Prostate gland (tissue), 2 donors: ENCODE data around the gene LOXHD1. TPM values are rescaled to one million over a fixed set of nuclear protein-coding genes. Genes with fewer than 3 reads are reported as not detected.

Source experiments
- DNase-seq: peaks from one replicate; pipeline ENCODE4 v3.0.0-alpha.2; 2019; ENCODE audit warnings: low spot score
- H3K27ac ChIP-seq, 2 donors: fragments of 200-600 bp; sonication (generic); 2 replicates each; pipeline ENCODE4 v1.5.1; 2017 to 2019
- H3K27me3 ChIP-seq: fragments of 200-600 bp; sonication (generic); replicated peaks from 2 replicates; pipeline ENCODE4 v1.5.1; 2019; ENCODE audit not compliant: insufficient read depth
- H3K36me3 ChIP-seq, 2 donors: fragments of 200-600 bp; sonication (generic); 1 replicate in 1 of 2; 2 replicates in 1 of 2; pipeline versions ENCODE4 v1.5.1 to v1.8.1; 2017 to 2019
- H3K4me1 ChIP-seq: fragments of 200-600 bp; sonication (generic); replicated peaks from 2 replicates; pipeline ENCODE4 v1.5.1; 2019
- H3K4me3 ChIP-seq, 2 donors: fragments of 200-600 bp; sonication (generic); 2 replicates each; pipeline ENCODE4 v1.5.1; 2017 to 2019
- H3K9me3 ChIP-seq: fragments of 200-600 bp; sonication (generic); 2 replicates; pipeline ENCODE4 v1.5.1; 2017
- POLR2A ChIP-seq: fragments of 450-650 bp; IDR thresholded peaks from one replicate; pipeline ENCODE4 v1.6.1; 2016; ENCODE audit warnings: antibody characterized with exemption, mild to moderate bottlenecking
- POLR2AphosphoS5 ChIP-seq: sonication (generic); formaldehyde crosslinking; IDR thresholded peaks from one replicate; pipeline ENCODE4 v1.6.1; 2017; ENCODE audit warnings: antibody characterized with exemption
- WGBS: methylation state at CpG from one replicate; pipeline ENCODE4 v1.1.5; 2018; 5-methylcytosine and 5-hydroxymethylcytosine counted together
- intact Hi-C: fragments of 100-400 bp; cut with DNase I; formaldehyde crosslinking; loops from one replicate; pipeline ENCODE4 v1.14.2; 2022
- total RNA-seq, 2 donors: library from RNA; depleted of rRNA; stranded (reverse); fragments of >200 nt; gene quantifications; one replicate each; pipeline ENCODE4 v1.1.0, GENCODE V29; 2016
- TF ChIP-seq, protein P1 (sequence below), 4 experiments: fragments of 200-600 bp in 2 of 4; fragments of 450-650 bp in 2 of 4; sonication (generic) in 2 of 4; IDR thresholded peaks; 1 replicate in 3 of 4; 2 replicates in 1 of 4; pipeline ENCODE4 v1.5.1; 2016 to 2019; ENCODE audit warnings: antibody characterized with exemption in 4 of 4, mild to moderate bottlenecking in 2 of 4, moderate library complexity in 2 of 4

LOXHD1 gene
- total RNA-seq, 2 donors from 2014 or later, result 1.4 TPM; not detected in 1

DNA sequence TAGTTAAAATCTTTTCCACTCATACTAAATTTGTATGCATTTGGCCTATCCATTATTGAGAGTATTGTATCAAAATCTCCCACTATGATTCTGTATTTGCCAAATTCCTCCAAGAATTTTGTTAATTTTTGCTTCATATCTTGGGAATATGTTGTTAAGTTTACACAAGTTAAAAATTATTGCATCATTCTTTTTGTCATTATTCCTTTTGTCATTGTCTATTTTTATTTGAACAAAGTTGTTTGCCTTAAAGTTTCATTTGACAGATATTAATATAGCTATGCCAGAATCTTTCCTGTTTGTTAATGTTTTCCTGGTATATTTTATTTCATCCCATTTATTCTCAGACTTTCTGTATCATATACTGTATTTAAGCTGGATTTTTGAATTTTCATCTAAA, 41.3 kb downstream of the LOXHD1 start:
- H3K4me1 ChIP-seq, result no peaks in the 10 kb centered on the region
- intact Hi-C loops, result no loop called here
- H3K36me3 ChIP-seq, result no peaks in the 10 kb centered on the region
- TF ChIP-seq, protein P1, sequence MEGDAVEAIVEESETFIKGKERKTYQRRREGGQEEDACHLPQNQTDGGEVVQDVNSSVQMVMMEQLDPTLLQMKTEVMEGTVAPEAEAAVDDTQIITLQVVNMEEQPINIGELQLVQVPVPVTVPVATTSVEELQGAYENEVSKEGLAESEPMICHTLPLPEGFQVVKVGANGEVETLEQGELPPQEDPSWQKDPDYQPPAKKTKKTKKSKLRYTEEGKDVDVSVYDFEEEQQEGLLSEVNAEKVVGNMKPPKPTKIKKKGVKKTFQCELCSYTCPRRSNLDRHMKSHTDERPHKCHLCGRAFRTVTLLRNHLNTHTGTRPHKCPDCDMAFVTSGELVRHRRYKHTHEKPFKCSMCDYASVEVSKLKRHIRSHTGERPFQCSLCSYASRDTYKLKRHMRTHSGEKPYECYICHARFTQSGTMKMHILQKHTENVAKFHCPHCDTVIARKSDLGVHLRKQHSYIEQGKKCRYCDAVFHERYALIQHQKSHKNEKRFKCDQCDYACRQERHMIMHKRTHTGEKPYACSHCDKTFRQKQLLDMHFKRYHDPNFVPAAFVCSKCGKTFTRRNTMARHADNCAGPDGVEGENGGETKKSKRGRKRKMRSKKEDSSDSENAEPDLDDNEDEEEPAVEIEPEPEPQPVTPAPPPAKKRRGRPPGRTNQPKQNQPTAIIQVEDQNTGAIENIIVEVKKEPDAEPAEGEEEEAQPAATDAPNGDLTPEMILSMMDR (IDR thresholded peaks at IDR 0.05), result no peak
- TF ChIP-seq POLR2AphosphoS5 (no peak), POLR2A (no peak)
- H3K27me3 ChIP-seq, result no peaks in the 10 kb centered on the region
- H3K4me3 ChIP-seq, result no peak overlapping the region
- H3K27ac ChIP-seq, result no peak overlapping the region
- no peaks in the 10 kb centered on the region for H3K9me3 ChIP-seq
- no peak for DNase-seq

DNA sequence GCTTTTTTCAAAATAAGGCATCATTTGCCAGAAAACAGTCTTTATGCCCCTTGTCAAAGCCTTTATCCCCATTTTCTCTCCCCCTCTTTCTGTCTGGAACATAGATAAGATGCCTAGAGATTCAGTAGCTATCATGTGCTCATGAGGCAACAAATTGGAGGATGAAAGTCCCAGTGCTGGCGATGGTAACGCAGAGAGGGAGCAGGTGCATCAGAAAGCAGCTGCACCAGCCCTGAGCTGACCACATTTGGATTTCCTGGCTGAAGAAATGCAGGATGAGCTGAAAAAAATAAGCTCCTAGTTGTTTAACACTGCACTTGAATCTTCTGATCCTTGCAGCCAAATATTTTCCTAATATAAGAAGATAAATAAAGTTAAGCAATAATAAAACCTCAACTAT, 48.0 kb downstream of the LOXHD1 start:
- Histone ChIP-seq H3K4me1 (no peaks in the 10 kb centered on the region), H3K9me3 (no peaks in the 10 kb centered on the region), H3K27ac (no peak overlapping the region), H3K4me3 (no peak overlapping the region), H3K27me3 (no peaks in the 10 kb centered on the region), H3K36me3 (no peaks in the 10 kb centered on the region)
- WGBS, result 83% methylated on average over 2 of the region's 2 CpGs
- DNase-seq, result no peak
- no peak for TF ChIP-seq POLR2AphosphoS5
- TF ChIP-seq POLR2A, result no peak
- TF ChIP-seq, protein P1 (IDR thresholded peaks at IDR 0.05), result no peak
- intact Hi-C loops, result no loop called here

DNA sequence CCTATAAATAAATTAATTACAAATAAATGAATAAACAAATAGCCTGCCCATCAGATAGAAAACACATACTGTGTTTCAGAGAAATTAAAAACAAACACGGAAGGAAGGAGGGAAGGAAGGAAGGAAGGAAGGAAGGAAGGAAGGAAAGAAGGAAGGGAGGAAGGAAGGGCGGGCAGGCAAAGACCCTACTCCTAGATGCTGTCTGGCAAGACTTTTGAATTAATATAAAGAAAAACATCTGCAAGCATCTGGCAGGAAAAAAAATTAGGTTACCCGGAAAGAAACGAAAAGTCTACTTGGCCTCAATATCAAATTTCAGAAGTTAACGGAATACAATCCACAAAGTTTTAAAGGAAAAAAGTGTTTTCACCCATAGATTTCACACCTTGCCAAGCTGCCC, 49.1 kb downstream of the LOXHD1 start:
- WGBS, result 50% methylated on average over 5 of the region's 5 CpGs

DNA sequence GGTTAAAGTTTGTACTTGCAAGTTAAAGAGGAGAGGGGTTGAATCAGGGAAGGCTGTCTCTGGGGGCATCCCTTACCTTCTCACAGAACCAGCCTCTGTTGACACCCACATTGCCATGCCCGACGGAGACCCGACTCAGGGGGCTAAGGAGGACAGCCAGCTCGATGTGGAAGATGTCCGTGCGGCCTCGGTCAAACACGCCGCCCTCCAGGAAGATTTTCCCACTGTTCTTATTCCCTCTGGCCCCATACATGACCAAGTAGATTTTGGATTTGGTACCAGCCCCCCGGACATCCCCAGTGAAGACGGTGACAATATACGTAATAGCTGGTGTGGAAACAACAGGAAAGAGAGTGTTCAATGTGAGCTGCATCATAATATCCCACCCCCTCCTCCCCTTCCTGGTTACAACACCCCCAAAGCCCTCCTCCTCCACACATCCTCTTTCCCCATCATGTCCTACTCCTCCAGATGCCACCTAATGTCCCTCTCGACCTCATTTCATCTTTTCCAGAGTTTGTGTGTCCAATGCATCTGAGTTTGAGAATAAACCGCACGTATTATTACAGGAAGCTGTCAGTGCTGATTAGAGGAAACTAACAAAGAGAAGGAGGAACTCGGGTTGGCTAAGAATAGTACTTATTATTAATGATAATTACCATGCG, 55.7 kb downstream of the LOXHD1 start:
- Histone ChIP-seq H3K27ac (no peak overlapping the region), H3K9me3 (no peaks in the 10 kb centered on the region), H3K36me3 (no peaks in the 10 kb centered on the region), H3K27me3 (no peaks in the 10 kb centered on the region), H3K4me1 (no peaks in the 10 kb centered on the region), H3K4me3 (no peak overlapping the region)
- TF ChIP-seq, protein P1 (IDR thresholded peaks at IDR 0.05), result no peak
- no peak for TF ChIP-seq POLR2AphosphoS5
- no peak for TF ChIP-seq POLR2A
- WGBS, result 79% methylated on average over 17 of the region's 17 CpGs
- no peak for DNase-seq
- intact Hi-C loops, result no loop called here

More for the DNA sequence above, 49.1 kb downstream of the LOXHD1 start:
- Histone ChIP-seq H3K4me1 (no peaks in the 10 kb centered on the region), H3K36me3 (no peaks in the 10 kb centered on the region), H3K27me3 (no peaks in the 10 kb centered on the region), H3K27ac (no peak overlapping the region), H3K9me3 (no peaks in the 10 kb centered on the region), H3K4me3 (no peak overlapping the region)
- intact Hi-C loops, result no loop called here
- DNase-seq, result no peak
- TF ChIP-seq, protein P1 (IDR thresholded peaks at IDR 0.05), result no peak
- TF ChIP-seq POLR2A (no peak), POLR2AphosphoS5 (no peak)

DNA sequence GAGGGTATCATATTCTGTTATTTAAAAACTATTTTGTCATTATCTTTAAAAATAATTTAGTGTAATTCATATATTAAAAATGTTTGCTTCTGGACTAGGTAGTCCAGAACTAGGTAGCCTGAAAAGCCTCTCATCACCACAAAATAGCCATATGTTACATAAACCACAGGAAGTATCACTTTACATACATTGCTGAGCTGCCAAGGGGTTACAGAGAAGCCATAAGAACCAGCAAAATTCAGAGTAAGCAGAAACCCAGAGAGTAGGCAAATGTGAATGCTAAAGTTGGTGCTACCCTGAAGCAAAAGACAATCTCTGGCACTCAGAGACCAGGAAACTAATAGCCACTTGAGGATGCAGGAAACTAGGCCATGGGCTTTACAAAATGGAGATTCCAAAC, 60.9 kb downstream of the LOXHD1 start:
- H3K36me3 ChIP-seq, result no peaks in the 10 kb centered on the region
- no peak for DNase-seq
- no peak overlapping the region for H3K27ac ChIP-seq
- H3K4me1 ChIP-seq, result no peaks in the 10 kb centered on the region
- no peaks in the 10 kb centered on the region for H3K27me3 ChIP-seq
- H3K9me3 ChIP-seq, result no peaks in the 10 kb centered on the region
- no peak for TF ChIP-seq POLR2A
- TF ChIP-seq, protein P1 (IDR thresholded peaks at IDR 0.05), result no peak
- TF ChIP-seq POLR2AphosphoS5, result no peak
- intact Hi-C loops, result no loop called here
- no peak overlapping the region for H3K4me3 ChIP-seq
